ENCODE results near the gene GSDMA. TPM values are rescaled to one million over a fixed set of nuclear protein-coding genes. Genes with fewer than 3 reads are reported as not detected.

The GSDMA gene
- polyA plus RNA-seq, 1 experiment = not detected

DNA sequence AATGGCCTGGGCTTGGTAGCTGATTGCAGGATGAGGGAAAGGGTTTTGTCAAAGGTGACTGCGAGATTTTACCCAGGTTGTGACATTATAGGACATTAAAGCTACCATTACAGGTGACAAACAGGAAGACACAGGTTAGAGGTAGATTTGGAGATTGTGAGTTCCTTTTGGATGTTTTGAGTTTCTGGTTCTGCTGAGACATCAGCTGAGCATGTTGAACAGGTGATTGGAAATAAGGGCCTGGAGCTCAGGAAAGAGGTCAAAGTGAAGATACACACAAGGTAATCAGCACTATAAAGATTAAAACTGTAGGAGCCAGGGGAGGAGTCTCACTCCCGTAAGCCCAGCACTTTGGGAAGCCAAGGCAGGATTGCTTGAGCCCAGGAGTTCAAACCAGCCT, 6.0 kb downstream of the GSDMA start:
- Histone ChIP-seq H3K27me3 (ENCODE audit: control insufficient read depth, insufficient read depth, low read length) (peaks cover 17% of the 10 kb centered on the region), H3K4me3 (ENCODE audit: low read depth, low read length) (no peak overlapping the region), H3K27ac (ENCODE audit: low read depth, low read length) (no peak overlapping the region), H3K9me3 (ENCODE audit: control insufficient read depth, insufficient read depth, low read length) (no peaks in the 10 kb centered on the region; the same call in 1 of the 2 replicates)
- POLR2A ChIA-PET = interaction anchor here (1.3 kb wide), 1 partner anchor 11 kb away, joined by 5 read pairs; no protein-coding TSS in a partner anchor
- TF ChIP-seq, protein P1, sequence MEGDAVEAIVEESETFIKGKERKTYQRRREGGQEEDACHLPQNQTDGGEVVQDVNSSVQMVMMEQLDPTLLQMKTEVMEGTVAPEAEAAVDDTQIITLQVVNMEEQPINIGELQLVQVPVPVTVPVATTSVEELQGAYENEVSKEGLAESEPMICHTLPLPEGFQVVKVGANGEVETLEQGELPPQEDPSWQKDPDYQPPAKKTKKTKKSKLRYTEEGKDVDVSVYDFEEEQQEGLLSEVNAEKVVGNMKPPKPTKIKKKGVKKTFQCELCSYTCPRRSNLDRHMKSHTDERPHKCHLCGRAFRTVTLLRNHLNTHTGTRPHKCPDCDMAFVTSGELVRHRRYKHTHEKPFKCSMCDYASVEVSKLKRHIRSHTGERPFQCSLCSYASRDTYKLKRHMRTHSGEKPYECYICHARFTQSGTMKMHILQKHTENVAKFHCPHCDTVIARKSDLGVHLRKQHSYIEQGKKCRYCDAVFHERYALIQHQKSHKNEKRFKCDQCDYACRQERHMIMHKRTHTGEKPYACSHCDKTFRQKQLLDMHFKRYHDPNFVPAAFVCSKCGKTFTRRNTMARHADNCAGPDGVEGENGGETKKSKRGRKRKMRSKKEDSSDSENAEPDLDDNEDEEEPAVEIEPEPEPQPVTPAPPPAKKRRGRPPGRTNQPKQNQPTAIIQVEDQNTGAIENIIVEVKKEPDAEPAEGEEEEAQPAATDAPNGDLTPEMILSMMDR (IDR thresholded peaks at IDR 0.05; ENCODE audit: low read depth, low read length) = no peak
- no peak for DNase-seq (ENCODE audit: low read depth, low spot score)
- CTCF ChIA-PET = interaction anchor here (0.8 to 1.8 kb wide), 3 partner anchors 11 to 12 kb away, joined by 3 to 4 read pairs (median 3); partner anchors contain the start of gene PSMD3

DNA sequence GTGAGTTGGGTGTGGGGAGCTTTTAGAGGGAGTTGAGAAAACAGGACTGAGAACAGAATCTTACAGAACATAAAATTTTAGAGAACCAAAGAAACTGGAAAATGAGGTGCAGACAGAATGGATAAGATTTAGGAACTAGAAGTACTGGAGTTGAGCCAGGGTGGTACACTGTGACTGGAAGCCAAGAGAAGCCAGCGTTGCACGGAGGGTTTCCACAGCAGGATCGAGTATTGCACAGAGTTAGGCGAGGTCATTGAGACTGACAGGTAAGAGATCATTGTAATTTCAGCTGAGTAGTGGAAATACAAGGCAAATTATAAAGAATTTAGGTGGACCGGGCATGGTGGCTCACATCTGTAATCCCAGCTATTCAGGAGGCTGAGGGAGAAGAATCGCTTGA, 6.6 kb downstream of the GSDMA start:
- no peak for DNase-seq (ENCODE audit: low read depth, low spot score)
- Histone ChIP-seq H3K27me3 (ENCODE audit: control insufficient read depth, insufficient read depth, low read length) (peaks cover 17% of the 10 kb centered on the region), H3K9me3 (ENCODE audit: control insufficient read depth, insufficient read depth, low read length) (no peaks in the 10 kb centered on the region; the same call in 1 of the 2 replicates), H3K4me3 (ENCODE audit: low read depth, low read length) (no peak overlapping the region), H3K27ac (ENCODE audit: low read depth, low read length) (no peak overlapping the region)
- TF ChIP-seq, protein P1 (IDR thresholded peaks at IDR 0.05; ENCODE audit: low read depth, low read length) = no peak
- ChIA-PET CTCF (interaction anchor here (1.0 to 1.8 kb wide), 2 partner anchors 10 to 12 kb away, joined by 3 to 4 read pairs; no protein-coding TSS in a partner anchor), POLR2A (interaction anchor here (1.3 kb wide), 1 partner anchor 10 kb away, joined by 5 read pairs; no protein-coding TSS in a partner anchor)

DNA sequence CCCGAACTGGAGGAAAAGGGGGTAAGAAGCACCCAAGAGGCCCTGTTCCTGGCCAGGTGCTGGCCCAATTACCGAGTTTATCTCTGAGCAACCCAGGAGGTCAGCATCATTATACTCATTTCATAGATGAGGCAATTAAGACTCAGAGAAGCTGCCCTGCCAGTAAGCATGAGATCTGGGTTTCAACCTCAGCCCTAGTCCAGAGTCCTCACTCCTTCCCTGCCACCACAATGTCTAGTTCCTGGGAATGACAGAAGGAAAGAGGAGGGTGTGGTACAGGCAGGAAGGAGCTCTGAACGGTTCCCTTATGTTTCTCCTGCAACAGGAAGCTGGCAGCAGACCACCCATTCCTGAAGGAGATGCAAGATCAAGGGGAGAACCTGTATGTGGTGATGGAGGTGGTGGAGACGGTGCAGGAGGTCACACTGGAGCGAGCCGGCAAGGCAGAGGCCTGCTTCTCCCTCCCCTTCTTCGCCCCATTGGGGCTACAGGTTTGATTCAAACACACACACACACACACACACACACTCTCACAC, 7.4 kb downstream of the GSDMA start:
- DNase-seq (ENCODE audit: low read depth, low spot score) = no peak

DNA sequence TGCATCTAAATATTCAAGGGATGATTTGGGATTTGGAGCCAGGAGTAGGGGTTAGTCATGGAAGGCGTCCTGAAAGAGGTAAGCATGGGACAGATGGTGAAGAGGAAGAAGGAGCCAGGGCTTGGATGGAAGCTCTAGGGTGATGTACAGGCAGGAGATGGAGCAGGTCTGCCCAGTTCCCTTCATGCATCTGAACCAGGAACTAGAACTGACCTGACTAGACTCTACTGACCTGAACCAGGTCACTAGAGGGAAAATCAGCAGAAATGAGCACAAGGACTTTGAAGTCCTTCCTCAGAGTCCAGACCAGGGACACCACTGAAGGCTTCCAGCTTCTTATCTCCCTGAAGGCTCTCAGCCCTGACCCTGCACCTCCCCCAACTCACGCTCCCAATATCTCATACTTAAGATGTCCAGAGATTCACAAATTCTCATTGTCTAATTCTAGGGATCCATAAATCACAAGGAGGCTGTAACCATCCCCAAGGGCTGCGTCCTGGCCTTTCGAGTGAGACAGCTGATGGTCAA, 8.3 kb downstream of the GSDMA start:
- ChIA-PET POLR2A (no interaction called here), CTCF (interaction anchor here (1.5 to 2.9 kb wide), 3 partner anchors 9 to 32 kb away, joined by 3 to 11 read pairs (median 5); no protein-coding TSS in a partner anchor)
- Histone ChIP-seq H3K4me3 (ENCODE audit: low read depth, low read length) (no peak overlapping the region), H3K27ac (ENCODE audit: low read depth, low read length) (no peak overlapping the region), H3K27me3 (ENCODE audit: control insufficient read depth, insufficient read depth, low read length) (peaks cover 13% of the 10 kb centered on the region), H3K9me3 (ENCODE audit: control insufficient read depth, insufficient read depth, low read length) (no peaks in the 10 kb centered on the region)
- no peak for DNase-seq (ENCODE audit: low read depth, low spot score)
- TF ChIP-seq, protein P1 (IDR thresholded peaks at IDR 0.05; ENCODE audit: low read depth, low read length) = no peak

More for the DNA sequence above, 7.4 kb downstream of the GSDMA start:
- CTCF ChIA-PET = interaction anchor here (1.7 to 2.9 kb wide), 2 partner anchors 10 to 11 kb away, joined by 5 to 11 read pairs; no protein-coding TSS in a partner anchor
- POLR2A ChIA-PET = interaction anchor here (1.3 kb wide), 1 partner anchor 9 kb away, joined by 5 read pairs; no protein-coding TSS in a partner anchor
- TF ChIP-seq, protein P1 (IDR thresholded peaks at IDR 0.05; ENCODE audit: low read depth, low read length) = no peak
- no peaks in the 10 kb centered on the region; the same call in 1 of the 2 replicates for H3K9me3 ChIP-seq (ENCODE audit: control insufficient read depth, insufficient read depth, low read length)
- no peak overlapping the region for H3K27ac ChIP-seq (ENCODE audit: low read depth, low read length)
- H3K27me3 ChIP-seq (ENCODE audit: control insufficient read depth, insufficient read depth, low read length) = peaks cover 17% of the 10 kb centered on the region
- no peak overlapping the region for H3K4me3 ChIP-seq (ENCODE audit: low read depth, low read length)

DNA sequence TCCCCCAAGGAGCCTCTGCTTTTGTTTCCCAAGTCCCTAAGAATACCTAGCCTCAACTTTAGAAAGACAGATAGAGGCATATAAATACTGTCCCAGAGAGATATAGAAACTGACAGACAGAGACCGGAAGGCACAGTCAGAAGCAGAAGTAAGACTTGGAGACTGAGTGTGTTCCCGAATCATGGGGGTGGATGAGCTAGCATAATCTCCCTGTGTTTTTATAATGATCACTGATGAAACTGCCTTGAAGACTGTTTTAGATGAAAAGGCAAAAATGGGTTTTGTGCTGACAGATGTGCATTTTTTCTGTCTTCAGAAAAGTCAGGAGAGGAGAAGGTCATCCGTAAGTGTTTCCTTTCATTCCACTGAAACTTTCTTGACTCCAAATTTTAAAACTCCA, 9.5 kb downstream of the GSDMA start:
- Histone ChIP-seq H3K9me3 (ENCODE audit: control insufficient read depth, insufficient read depth, low read length) (no peaks in the 10 kb centered on the region), H3K4me3 (ENCODE audit: low read depth, low read length) (no peak overlapping the region), H3K27me3 (ENCODE audit: control insufficient read depth, insufficient read depth, low read length) (peaks cover 10% of the 10 kb centered on the region), H3K27ac (ENCODE audit: low read depth, low read length) (no peak overlapping the region)
- DNase-seq (ENCODE audit: low read depth, low spot score) = no peak
- CTCF ChIA-PET = interaction anchor here (1.5 to 2.9 kb wide), 2 partner anchors 13 to 33 kb away, joined by 3 to 11 read pairs; no protein-coding TSS in a partner anchor
- TF ChIP-seq, protein P1 (IDR thresholded peaks at IDR 0.05; ENCODE audit: low read depth, low read length) = no peak
- POLR2A ChIA-PET = no interaction called here
